HepG2 (cell line): Measurements from ENCODE around the gene SMAP1. TPM values are rescaled to one million over a fixed set of nuclear protein-coding genes. Genes with fewer than 3 reads are reported as not detected.

Source experiments
- ADNP ChIP-seq: sonication (generic); formaldehyde crosslinking; IDR thresholded peaks from 2 replicates; pipeline ENCODE4 v1.4.0; 2020; ENCODE audit warnings: missing genetic modification reagents
- CHD4 ChIP-seq: fragments of 200-600 bp; sonication (generic); IDR thresholded peaks from 2 replicates; pipeline ENCODE4 v1.7.0; 2017; ENCODE audit warnings: mild to moderate bottlenecking, low read length, borderline replicate concordance
- FOXO1 ChIP-seq: sonication (generic); formaldehyde crosslinking; IDR thresholded peaks from 2 replicates; pipeline ENCODE4 v1.4.0; 2020; ENCODE audit warnings: missing genetic modification reagents
- GATAD2A ChIP-seq: IDR thresholded peaks from 2 replicates; pipeline ENCODE4 v1.6.1; 2016
- NFRKB ChIP-seq: fragments of 450-650 bp; IDR thresholded peaks from 2 replicates; pipeline ENCODE4 v1.6.1; 2017
- NKX3-1 ChIP-seq: sonication (generic); formaldehyde crosslinking; IDR thresholded peaks from 2 replicates; pipeline ENCODE4 v1.5.0; 2020; ENCODE audit warnings: missing genetic modification reagents
- NONO ChIP-seq, 2 experiments: fragments of 450-650 bp in 1 of 2; sonication (generic) in 1 of 2; formaldehyde crosslinking in 1 of 2; IDR thresholded peaks in 1 of 2; conservative IDR thresholded peaks in 1 of 2; 2 replicates each; pipeline versions ENCODE4 v1.6.1 to v1.8.0; 2017 to 2022; ENCODE audit warnings: mild to moderate bottlenecking in 1 of 2, missing genetic modification reagents in 1 of 2, moderate library complexity in 1 of 2
- PHF8 ChIP-seq: sonication (generic); formaldehyde crosslinking; IDR thresholded peaks from 2 replicates; pipeline ENCODE4 v1.5.0; 2020; ENCODE audit warnings: missing genetic modification reagents
- RBAK ChIP-seq: sonication (generic); formaldehyde crosslinking; IDR thresholded peaks from 2 replicates; pipeline ENCODE4 v1.5.1; 2020; ENCODE audit warnings: mild to moderate bottlenecking, missing genetic modification reagents
- RCOR2 ChIP-seq: IDR thresholded peaks from 2 replicates; pipeline ENCODE4 v1.6.1; 2016; ENCODE audit warnings: missing biosample characterization, missing genetic modification reagents
- SMARCC2 ChIP-seq: fragments of 450-650 bp; IDR thresholded peaks from 2 replicates; pipeline ENCODE4 v1.6.1; 2017; ENCODE audit warnings: antibody characterized with exemption, mild to moderate bottlenecking
- SMYD3 ChIP-seq: sonication (generic); formaldehyde crosslinking; IDR thresholded peaks from 2 replicates; pipeline ENCODE4 v1.8.1; 2023; ENCODE audit warnings: mild to moderate bottlenecking, missing genetic modification reagents
- SRF ChIP-seq: IDR thresholded peaks from 2 replicates; pipeline ENCODE4 v1.6.1; 2011; ENCODE audit warnings: mild to moderate bottlenecking, low read depth, low read length, moderate library complexity
- SRSF4 ChIP-seq: fragments of 200-400 bp; formaldehyde crosslinking; IDR thresholded peaks from one replicate; pipeline ENCODE4 v1.6.1; 2018; ENCODE audit warnings: mild to moderate bottlenecking, low read depth, low read length, moderate library complexity; ENCODE audit not compliant: poor library complexity, severe bottlenecking
- ZBTB20 ChIP-seq: sonication (generic); formaldehyde crosslinking; IDR thresholded peaks from 2 replicates; pipeline ENCODE4 v1.8.1; 2023; ENCODE audit warnings: missing genetic modification reagents, low read depth, mild to moderate bottlenecking, borderline replicate concordance
- ZBTB7A ChIP-seq: sonication (generic); formaldehyde crosslinking; IDR thresholded peaks from 2 replicates; pipeline ENCODE4 v1.8.0; 2022; ENCODE audit warnings: mild to moderate bottlenecking, missing genetic modification reagents
- ZNF20 ChIP-seq: sonication (generic); formaldehyde crosslinking; IDR thresholded peaks from 2 replicates; pipeline ENCODE4 v1.4.0; 2020; ENCODE audit warnings: mild to moderate bottlenecking, moderate library complexity, missing genetic modification reagents
- ZNF552 ChIP-seq: sonication (generic); formaldehyde crosslinking; IDR thresholded peaks from 2 replicates; pipeline ENCODE4 v1.9.0; 2022; ENCODE audit warnings: missing genetic modification reagents, mild to moderate bottlenecking, borderline replicate concordance
- ZNF678 ChIP-seq: sonication (generic); formaldehyde crosslinking; IDR thresholded peaks from 2 replicates; pipeline ENCODE4 v1.4.0; 2020; ENCODE audit warnings: mild to moderate bottlenecking, missing genetic modification reagents
- ZNF816 ChIP-seq: sonication (generic); formaldehyde crosslinking; IDR thresholded peaks from 2 replicates; pipeline ENCODE4 v1.8.0; 2022; ENCODE audit warnings: missing genetic modification reagents, mild to moderate bottlenecking, borderline replicate concordance
- ZSCAN31 ChIP-seq: sonication (generic); formaldehyde crosslinking; IDR thresholded peaks from 2 replicates; pipeline ENCODE4 v1.5.0; 2020; ENCODE audit warnings: low read depth, mild to moderate bottlenecking, missing genetic modification reagents
- polyA plus RNA-seq, 8 experiments: library from polyadenylated mRNA; depleted of rRNA in 3 of 8; stranded (reverse) in 7 of 8; unstranded in 1 of 8; fragments of >200 nt; fragmentation: Illumina TruSeq in 4 of 8; extraction: Trizol in 4 of 8; gene quantifications; 2 replicates each; pipeline versions ENCODE4 v1.2.1 to v1.2.3, GENCODE V29; 2011 to 2016; ENCODE audit warnings: low read depth in 4 of 8, missing spikeins in 1 of 8, mixed read lengths in 1 of 8; ENCODE audit not compliant: insufficient read depth in 1 of 8
- total RNA-seq, 5 experiments: library from RNA; depleted of rRNA; stranded (reverse); fragments of >200 nt; fragmentation: Illumina TruSeq; extraction: Trizol; gene quantifications; 2 replicates each; pipeline ENCODE4 v1.2.3, GENCODE V29; 2016; ENCODE audit warnings: low read depth in 1 of 5
- TF ChIP-seq, protein P1 (sequence below): sonication (generic); formaldehyde crosslinking; IDR thresholded peaks from 2 replicates; pipeline ENCODE4 v1.5.1; 2020; ENCODE audit warnings: mild to moderate bottlenecking, missing genetic modification reagents, borderline replicate concordance
- TF ChIP-seq, protein P2 (sequence below): sonication (generic); formaldehyde crosslinking; IDR thresholded peaks from 2 replicates; pipeline ENCODE4 v1.8.0; 2022; ENCODE audit warnings: mild to moderate bottlenecking, missing genetic modification reagents; ENCODE audit not compliant: insufficient replicate concordance

SMAP1 gene
- total and polyA plus RNA-seq, 2 of the 13 experiments (the other 11 are each of a cell fraction or from before 2014, with no cell fraction given), result 13.4 to 17.8 TPM

DNA sequence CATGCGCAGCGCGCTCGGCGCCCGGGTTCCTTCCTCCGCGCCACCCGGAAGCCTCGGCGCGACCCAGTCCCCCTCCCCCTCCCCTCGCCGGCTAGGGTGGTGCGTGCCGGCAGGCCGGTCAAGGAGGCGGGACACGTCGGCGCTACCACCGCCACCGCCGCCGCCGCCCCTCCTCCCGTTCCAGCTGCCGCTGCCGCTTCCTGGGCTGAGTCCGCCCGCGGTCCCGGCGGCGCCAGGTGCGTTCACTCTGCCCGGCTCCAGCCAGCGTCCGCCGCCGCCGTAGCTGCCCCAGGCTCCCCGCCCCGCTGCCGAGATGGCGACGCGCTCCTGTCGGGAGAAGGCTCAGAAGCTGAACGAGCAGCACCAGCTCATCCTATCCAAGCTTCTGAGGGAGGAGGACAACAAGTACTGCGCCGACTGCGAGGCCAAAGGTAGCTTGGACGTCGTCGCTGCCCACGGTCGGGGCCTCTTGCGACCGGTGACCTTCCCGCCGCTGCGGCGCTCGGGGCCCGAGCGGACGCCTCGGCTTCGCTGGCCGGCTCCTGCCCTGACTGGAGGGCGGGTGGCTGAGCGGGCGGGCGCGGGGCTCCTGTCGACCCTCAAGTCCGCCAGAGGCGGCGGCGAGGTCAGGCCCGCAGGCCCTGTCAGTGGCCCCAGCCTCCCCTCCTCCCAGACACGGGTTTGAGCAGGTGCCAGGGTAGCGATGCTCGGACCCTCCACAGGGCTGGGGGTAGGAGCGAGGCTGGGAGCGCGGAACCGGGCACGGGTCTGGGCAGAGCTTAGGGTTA, at the start of gene SMAP1 (continued):
- TF ChIP-seq, protein P1, sequence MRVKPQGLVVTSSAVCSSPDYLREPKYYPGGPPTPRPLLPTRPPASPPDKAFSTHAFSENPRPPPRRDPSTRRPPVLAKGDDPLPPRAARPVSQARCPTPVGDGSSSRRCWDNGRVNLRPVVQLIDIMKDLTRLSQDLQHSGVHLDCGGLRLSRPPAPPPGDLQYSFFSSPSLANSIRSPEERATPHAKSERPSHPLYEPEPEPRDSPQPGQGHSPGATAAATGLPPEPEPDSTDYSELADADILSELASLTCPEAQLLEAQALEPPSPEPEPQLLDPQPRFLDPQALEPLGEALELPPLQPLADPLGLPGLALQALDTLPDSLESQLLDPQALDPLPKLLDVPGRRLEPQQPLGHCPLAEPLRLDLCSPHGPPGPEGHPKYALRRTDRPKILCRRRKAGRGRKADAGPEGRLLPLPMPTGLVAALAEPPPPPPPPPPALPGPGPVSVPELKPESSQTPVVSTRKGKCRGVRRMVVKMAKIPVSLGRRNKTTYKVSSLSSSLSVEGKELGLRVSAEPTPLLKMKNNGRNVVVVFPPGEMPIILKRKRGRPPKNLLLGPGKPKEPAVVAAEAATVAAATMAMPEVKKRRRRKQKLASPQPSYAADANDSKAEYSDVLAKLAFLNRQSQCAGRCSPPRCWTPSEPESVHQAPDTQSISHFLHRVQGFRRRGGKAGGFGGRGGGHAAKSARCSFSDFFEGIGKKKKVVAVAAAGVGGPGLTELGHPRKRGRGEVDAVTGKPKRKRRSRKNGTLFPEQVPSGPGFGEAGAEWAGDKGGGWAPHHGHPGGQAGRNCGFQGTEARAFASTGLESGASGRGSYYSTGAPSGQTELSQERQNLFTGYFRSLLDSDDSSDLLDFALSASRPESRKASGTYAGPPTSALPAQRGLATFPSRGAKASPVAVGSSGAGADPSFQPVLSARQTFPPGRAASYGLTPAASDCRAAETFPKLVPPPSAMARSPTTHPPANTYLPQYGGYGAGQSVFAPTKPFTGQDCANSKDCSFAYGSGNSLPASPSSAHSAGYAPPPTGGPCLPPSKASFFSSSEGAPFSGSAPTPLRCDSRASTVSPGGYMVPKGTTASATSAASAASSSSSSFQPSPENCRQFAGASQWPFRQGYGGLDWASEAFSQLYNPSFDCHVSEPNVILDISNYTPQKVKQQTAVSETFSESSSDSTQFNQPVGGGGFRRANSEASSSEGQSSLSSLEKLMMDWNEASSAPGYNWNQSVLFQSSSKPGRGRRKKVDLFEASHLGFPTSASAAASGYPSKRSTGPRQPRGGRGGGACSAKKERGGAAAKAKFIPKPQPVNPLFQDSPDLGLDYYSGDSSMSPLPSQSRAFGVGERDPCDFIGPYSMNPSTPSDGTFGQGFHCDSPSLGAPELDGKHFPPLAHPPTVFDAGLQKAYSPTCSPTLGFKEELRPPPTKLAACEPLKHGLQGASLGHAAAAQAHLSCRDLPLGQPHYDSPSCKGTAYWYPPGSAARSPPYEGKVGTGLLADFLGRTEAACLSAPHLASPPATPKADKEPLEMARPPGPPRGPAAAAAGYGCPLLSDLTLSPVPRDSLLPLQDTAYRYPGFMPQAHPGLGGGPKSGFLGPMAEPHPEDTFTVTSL (CRISPR knock-in tag), result no peak
- TF ChIP-seq SRSF4, result no peak
- no peak for TF ChIP-seq SMARCC2
- no peak for TF ChIP-seq RCOR2 (CRISPR knock-in tag)
- TF ChIP-seq FOXO1 (CRISPR knock-in tag), result no peak
- TF ChIP-seq ZBTB20 (CRISPR knock-in tag), result no peak
- TF ChIP-seq CHD4, result no peak
- peak; percentile 69 for TF ChIP-seq ZSCAN31
- peak; percentile 54; the same call in 1 of the 2 replicates for TF ChIP-seq ZNF678 (CRISPR knock-in tag)
- TF ChIP-seq SRF, result no peak
- TF ChIP-seq ZNF816 (CRISPR knock-in tag), result 0 out of 2 replicates have a peak, but pooled peaks have one; percentile 48
- no peak; the same call in 1 of the 2 replicates for TF ChIP-seq NKX3-1 (CRISPR knock-in tag)
- TF ChIP-seq, protein P2, sequence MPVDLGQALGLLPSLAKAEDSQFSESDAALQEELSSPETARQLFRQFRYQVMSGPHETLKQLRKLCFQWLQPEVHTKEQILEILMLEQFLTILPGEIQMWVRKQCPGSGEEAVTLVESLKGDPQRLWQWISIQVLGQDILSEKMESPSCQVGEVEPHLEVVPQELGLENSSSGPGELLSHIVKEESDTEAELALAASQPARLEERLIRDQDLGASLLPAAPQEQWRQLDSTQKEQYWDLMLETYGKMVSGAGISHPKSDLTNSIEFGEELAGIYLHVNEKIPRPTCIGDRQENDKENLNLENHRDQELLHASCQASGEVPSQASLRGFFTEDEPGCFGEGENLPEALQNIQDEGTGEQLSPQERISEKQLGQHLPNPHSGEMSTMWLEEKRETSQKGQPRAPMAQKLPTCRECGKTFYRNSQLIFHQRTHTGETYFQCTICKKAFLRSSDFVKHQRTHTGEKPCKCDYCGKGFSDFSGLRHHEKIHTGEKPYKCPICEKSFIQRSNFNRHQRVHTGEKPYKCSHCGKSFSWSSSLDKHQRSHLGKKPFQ, result no peak
- no peak; the same call in 1 of the 2 replicates for TF ChIP-seq GATAD2A
- 0 out of 2 replicates have a peak, but pooled peaks have one; percentile 29 for TF ChIP-seq SMYD3 (CRISPR knock-in tag)
- no peak for TF ChIP-seq NFRKB
- no peak for TF ChIP-seq ADNP (CRISPR knock-in tag)
- peak; percentile 87 for TF ChIP-seq PHF8 (CRISPR knock-in tag)
- no peak for TF ChIP-seq ZBTB7A (CRISPR knock-in tag)
- no peak for TF ChIP-seq RBAK (CRISPR knock-in tag)
- no peak for TF ChIP-seq ZNF552
- no peak for TF ChIP-seq NONO (IDR thresholded peaks at IDR 0.05)
- peak; percentile 75 for TF ChIP-seq NONO (CRISPR knock-in tag; conservative IDR thresholded peaks at IDR 0.05)
- TF ChIP-seq ZNF20 (CRISPR knock-in tag), result no peak
